Stomach (tissue), 9 donors: ENCODE results near the gene OGT. TPM values are rescaled to one million over a fixed set of nuclear protein-coding genes. Genes with fewer than 3 reads are reported as not detected.

ENCODE experiments used
- DNase-seq, 2 donors: peaks; one replicate each; pipeline versions ENCODE4 v3.0.0 to v3.0.0-alpha.2; 2013 to 2019
- H3K27ac ChIP-seq, 5 donors: fragments of 200-600 bp in 4 of 5; sonication (generic) in 4 of 5; one replicate each; pipeline ENCODE4 v1.5.1; 2013 to 2019; ENCODE audit warnings: mild to moderate bottlenecking in 1 of 5, moderate library complexity in 1 of 5
- H3K27me3 ChIP-seq, 3 donors: fragments of 200-600 bp; sonication (generic); one replicate each; pipeline ENCODE4 v1.5.1; 2017 to 2019; ENCODE audit warnings: mixed run types in 1 of 3
- H3K36me3 ChIP-seq, 4 donors: fragments of 200-600 bp; sonication (generic); 1 replicate in 3 of 4; 2 replicates in 1 of 4; pipeline ENCODE4 v1.5.1; 2016 to 2019
- H3K4me1 ChIP-seq, 4 donors: fragments of 200-600 bp; sonication (generic); one replicate each; pipeline ENCODE4 v1.5.1; 2016 to 2019
- H3K4me3 ChIP-seq, 4 donors: fragments of 200-600 bp; sonication (generic) in 3 of 4; one replicate each; pipeline ENCODE4 v1.5.1; 2016 to 2019; ENCODE audit warnings: mild to moderate bottlenecking in 1 of 4
- H3K9me3 ChIP-seq, 4 donors: fragments of 200-600 bp; sonication (generic); one replicate each; pipeline ENCODE4 v1.5.1; 2016 to 2019
- EP300 ChIP-seq: sonication (generic); formaldehyde crosslinking; IDR thresholded peaks from one replicate; pipeline ENCODE4 v1.6.1; 2017; ENCODE audit warnings: antibody characterized with exemption
- POLR2A ChIP-seq, 4 donors: fragments of 450-650 bp; IDR thresholded peaks; one replicate each; pipeline ENCODE4 v1.6.1; 2016; ENCODE audit warnings: antibody characterized with exemption in 4 of 4, control low read depth in 2 of 4, mild to moderate bottlenecking in 1 of 4, moderate library complexity in 1 of 4
- POLR2AphosphoS5 ChIP-seq, 3 donors: sonication (generic); formaldehyde crosslinking; IDR thresholded peaks; one replicate each; pipeline ENCODE4 v1.6.1; 2016; ENCODE audit warnings: antibody characterized with exemption in 3 of 3
- WGBS, 5 donors: extraction: QIAGEN DNeasy Blood & Tissue Kit in 3 of 5; methylation state at CpG; one replicate each; pipeline versions ENCODE4 v1.1.5 to v1.1.7; 2013 to 2018; 5-methylcytosine and 5-hydroxymethylcytosine counted together
- intact Hi-C: fragments of 100-400 bp; cut with DNase I; formaldehyde crosslinking; loops from one replicate; pipeline ENCODE4 v1.15.1; 2023; ENCODE audit warnings: low total_unique reads
- polyA plus RNA-seq, 3 donors: library from polyadenylated mRNA; stranded (reverse); fragments of 200-250 nt; gene quantifications; one replicate each; pipeline ENCODE4 v1.2.3, GENCODE V29; 2013
- small RNA-seq, 4 donors: library from RNA; depleted of rRNA; stranded (forward); fragments of <200 nt; gene quantifications; one replicate each; pipeline ENCODE3, GENCODE V24; 2016
- total RNA-seq, 5 donors: library from RNA; depleted of rRNA; stranded (reverse); fragments of >200 nt; gene quantifications; one replicate each; pipeline versions ENCODE4 v1.1.0 to v1.2.3, GENCODE V29; 2014 to 2016
- TF ChIP-seq, protein P1 (sequence below), 7 experiments: fragments of 450-650 bp in 4 of 7; fragments of 200-600 bp in 3 of 7; sonication (generic) in 3 of 7; IDR thresholded peaks; one replicate each; pipeline ENCODE4 v1.5.1; 2016 to 2019; ENCODE audit warnings: antibody characterized with exemption in 7 of 7, control low read depth in 2 of 7, mild to moderate bottlenecking in 1 of 7
- donor health status: healthy with polysubstance abuse.
- donor health status: Bipolar disorder and iron deficiency.
- donor health status: healthy.

OGT gene
- total and polyA plus RNA-seq, 8 donors: 9.6 to 303 (median 85.9) TPM

DNA sequence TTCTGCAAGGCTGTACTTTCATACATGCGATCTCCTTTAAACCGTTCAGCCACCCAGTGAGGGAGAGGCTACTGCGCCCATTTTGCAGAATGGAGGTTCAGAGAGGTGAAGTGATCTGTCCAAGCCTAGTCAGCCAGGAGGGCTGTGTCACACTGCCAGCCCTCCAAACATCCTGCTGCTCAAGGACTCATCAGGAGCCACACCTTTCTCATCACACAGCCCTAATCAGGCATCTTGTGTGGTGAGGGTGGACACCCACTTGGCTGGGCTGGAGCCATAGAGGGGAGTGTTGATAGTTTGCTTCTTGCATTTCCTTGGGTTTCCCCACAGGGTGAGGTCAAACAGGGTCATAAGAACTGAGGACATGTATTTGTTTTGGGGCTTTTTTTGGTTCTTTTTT lies 90.8 kb downstream of the OGT start:
- TF ChIP-seq EP300 (no peak), POLR2AphosphoS5 (IDR thresholded peaks at IDR 0.05) (no peak), POLR2A (IDR thresholded peaks at IDR 0.05) (no peak)
- TF ChIP-seq, protein P1, sequence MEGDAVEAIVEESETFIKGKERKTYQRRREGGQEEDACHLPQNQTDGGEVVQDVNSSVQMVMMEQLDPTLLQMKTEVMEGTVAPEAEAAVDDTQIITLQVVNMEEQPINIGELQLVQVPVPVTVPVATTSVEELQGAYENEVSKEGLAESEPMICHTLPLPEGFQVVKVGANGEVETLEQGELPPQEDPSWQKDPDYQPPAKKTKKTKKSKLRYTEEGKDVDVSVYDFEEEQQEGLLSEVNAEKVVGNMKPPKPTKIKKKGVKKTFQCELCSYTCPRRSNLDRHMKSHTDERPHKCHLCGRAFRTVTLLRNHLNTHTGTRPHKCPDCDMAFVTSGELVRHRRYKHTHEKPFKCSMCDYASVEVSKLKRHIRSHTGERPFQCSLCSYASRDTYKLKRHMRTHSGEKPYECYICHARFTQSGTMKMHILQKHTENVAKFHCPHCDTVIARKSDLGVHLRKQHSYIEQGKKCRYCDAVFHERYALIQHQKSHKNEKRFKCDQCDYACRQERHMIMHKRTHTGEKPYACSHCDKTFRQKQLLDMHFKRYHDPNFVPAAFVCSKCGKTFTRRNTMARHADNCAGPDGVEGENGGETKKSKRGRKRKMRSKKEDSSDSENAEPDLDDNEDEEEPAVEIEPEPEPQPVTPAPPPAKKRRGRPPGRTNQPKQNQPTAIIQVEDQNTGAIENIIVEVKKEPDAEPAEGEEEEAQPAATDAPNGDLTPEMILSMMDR (IDR thresholded peaks at IDR 0.05): no peak
- 86 to 89% (median 87%) methylated on average over 3 of the region's 3 CpGs for WGBS, 5 donors
- DNase-seq: no peak
- Histone ChIP-seq H3K27me3 (no peaks in the 10 kb centered on the region), H3K36me3 (no peaks in the 10 kb centered on the region), H3K4me3 (no peak overlapping the region), H3K27ac (peak overlapping the region in 3 of 5 donors; percentile 75 to 88 (median 84)), H3K4me1 (peaks cover 9 to 25% (median 22%) of the 10 kb centered on the region in 4 donors), H3K9me3 (no peaks in the 10 kb centered on the region)
- intact Hi-C loops: no loop called here

DNA sequence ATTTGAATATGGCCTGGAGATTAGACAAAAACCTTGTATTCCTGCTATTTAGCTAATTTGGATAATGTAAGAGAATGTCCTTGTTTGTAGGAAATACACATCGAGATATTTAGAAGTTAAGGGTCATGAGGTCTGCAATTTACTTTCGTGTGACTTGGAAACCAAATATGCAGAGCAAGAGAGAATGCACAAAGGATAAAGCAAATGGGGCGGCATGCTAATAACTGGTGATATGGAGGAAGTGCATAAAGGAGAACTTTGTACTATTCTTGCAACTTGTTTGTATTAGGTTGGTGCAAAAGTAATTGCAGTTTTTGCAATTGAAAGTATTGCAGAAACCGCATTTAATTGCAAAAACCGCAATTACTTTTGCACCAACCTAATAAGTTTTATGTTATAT lies 92.6 kb downstream of the OGT start:
- TF ChIP-seq, protein P1 (IDR thresholded peaks at IDR 0.05): no peak
- TF ChIP-seq POLR2A (IDR thresholded peaks at IDR 0.05): no peak
- no peak for TF ChIP-seq POLR2AphosphoS5 (IDR thresholded peaks at IDR 0.05)
- no peak for TF ChIP-seq EP300
- peaks cover 9 to 25% (median 22%) of the 10 kb centered on the region in 4 donors for H3K4me1 ChIP-seq
- intact Hi-C loops: no loop called here
- H3K9me3 ChIP-seq: no peaks in the 10 kb centered on the region
- DNase-seq: no peak
- no peaks in the 10 kb centered on the region for H3K36me3 ChIP-seq
- H3K27me3 ChIP-seq: no peaks in the 10 kb centered on the region
- H3K4me3 ChIP-seq: no peak overlapping the region
- no peak overlapping the region for H3K27ac ChIP-seq
- 53 to 71% (median 67%) methylated on average over 5 of the region's 5 CpGs for WGBS, 5 donors

Small RNAs within 50 kb of the gene (small RNA-seq; reads per million reads assigned to genes)
- 0 reads per million in 4 donors for gene RF00019

Other genes with a start within 250 kb of the OGT start
- 100 to 1,000 TPM; 123 to 332 (median 252) TPM for gene NONO, start 249.5 kb upstream of the OGT start, total RNA-seq
- gene NONO, start 249.5 kb upstream of the OGT start, polyA plus RNA-seq: 100 to 1,000 TPM; 104 to 139 (median 111) TPM
- gene ITGB1BP2, start 231.4 kb upstream of the OGT start, total RNA-seq: 100 to 1,000 TPM in 1 of 5 donors, 10 to 100 TPM in 1, 1 to 10 TPM in 1, not detected in 2; 8.8 to 126 (median 14.3) TPM
- 1 to 10 TPM; 1.3 to 3.7 (median 2.0) TPM for gene ITGB1BP2, start 231.4 kb upstream of the OGT start, polyA plus RNA-seq
- 100 to 1,000 TPM in 1 of 5 donors, 10 to 100 TPM in 4; 30.9 to 118 (median 62.9) TPM for gene TAF1, start 166.7 kb upstream of the OGT start, total RNA-seq
- 10 to 100 TPM in 1 of 3 donors, 1 to 10 TPM in 2; 5.8 to 16.8 (median 6.6) TPM for gene TAF1, start 166.7 kb upstream of the OGT start, polyA plus RNA-seq
- gene GCNA, start 45.3 kb downstream of the OGT start, total RNA-seq: 10 to 100 TPM in 2 of 5 donors, 1 to 10 TPM in 3; 1.5 to 18.3 (median 4.1) TPM
- gene GCNA, start 45.3 kb downstream of the OGT start, polyA plus RNA-seq: 1 to 10 TPM in 1 of 3 donors, under 1 TPM in 2; 0.46 to 1.7 (median 0.50) TPM
- gene CXCR3, start 85.4 kb downstream of the OGT start, total RNA-seq: not detected
- gene CXCR3, start 85.4 kb downstream of the OGT start, polyA plus RNA-seq: 1 to 10 TPM in 1 of 3 donors, under 1 TPM in 2; 0.19 to 1.5 (median 0.28) TPM
- not detected for gene CXorf49, start 185.2 kb downstream of the OGT start, total RNA-seq
- gene CXorf49, start 185.2 kb downstream of the OGT start, polyA plus RNA-seq: 1 to 10 TPM in 1 of 3 donors, not detected in 2; 3.2 TPM
- not detected for gene CXorf49B, start 230.2 kb downstream of the OGT start, total RNA-seq
- gene CXorf49B, start 230.2 kb downstream of the OGT start, polyA plus RNA-seq: 1 to 10 TPM in 1 of 3 donors, not detected in 2; 3.2 TPM